Keratinocyte (primary cell): ENCODE measurements around the gene EGLN1. TPM values are rescaled to one million over a fixed set of nuclear protein-coding genes. Genes with fewer than 3 reads are reported as not detected.
A peak's percentile ranks its signal among the peaks of the same experiment; 100 is the strongest.

ENCODE experiments used
- DNase-seq: peaks from one replicate; pipeline ENCODE4 v3.0.0-alpha.2; 2011; ENCODE audit warnings: low read depth, missing footprints, low spot score
- FAIRE-seq: peaks from 2 replicates; lab custom pipeline; 2011; peaks lifted over from hg19 to GRCh38; lab: Jason Lieb, UNC
- H2AFZ ChIP-seq: 2 replicates; pipeline ENCODE4 v1.6.0; 2012; ENCODE audit warnings: low read length, control low read depth, inconsistent platforms; ENCODE audit not compliant: control insufficient read depth
- H3K27ac ChIP-seq: 2 replicates; pipeline ENCODE4 v1.5.1; 2011; ENCODE audit warnings: low read length; ENCODE audit not compliant: control insufficient read depth, insufficient read depth
- H3K27me3 ChIP-seq: 3 replicates; pipeline ENCODE4 v1.6.0; 2011; ENCODE audit warnings: low read length; ENCODE audit not compliant: control insufficient read depth, insufficient read depth; ENCODE audit errors: extremely low read depth
- H3K36me3 ChIP-seq, 2 experiments: 2 replicates in 1 of 2; 3 replicates in 1 of 2; pipeline ENCODE4 v1.5.1; 2011; ENCODE audit warnings: low read length in 2 of 2, mild to moderate bottlenecking in 1 of 2; ENCODE audit not compliant: control insufficient read depth in 2 of 2, insufficient read depth in 2 of 2; ENCODE audit errors: extremely low read depth in 1 of 2
- H3K4me1 ChIP-seq: 3 replicates; pipeline ENCODE4 v1.5.1; 2011; ENCODE audit warnings: low read length; ENCODE audit not compliant: control insufficient read depth, insufficient read depth; ENCODE audit errors: extremely low read depth
- H3K4me2 ChIP-seq: 3 replicates; pipeline ENCODE4 v1.6.0; 2011; ENCODE audit warnings: low read depth, low read length; ENCODE audit not compliant: control insufficient read depth, insufficient read depth; ENCODE audit errors: extremely low read depth
- H3K4me3 ChIP-seq, 3 experiments: fragments of 200-600 bp in 1 of 3; sonication (generic) in 1 of 3; 2 replicates in 2 of 3; 3 replicates in 1 of 3; pipeline ENCODE4 v1.5.1; 2011 to 2016; ENCODE audit warnings: low read length in 3 of 3, mild to moderate bottlenecking in 3 of 3, control low read depth in 2 of 3, inconsistent platforms in 1 of 3, low read depth in 1 of 3, mixed read lengths in 1 of 3, mixed run types in 1 of 3, moderate library complexity in 1 of 3; ENCODE audit not compliant: control insufficient read depth in 2 of 3, insufficient read depth in 2 of 3; ENCODE audit errors: extremely low read depth in 1 of 3
- H3K79me2 ChIP-seq: 2 replicates; pipeline ENCODE4 v1.6.0; 2012; ENCODE audit warnings: low read length; ENCODE audit not compliant: control insufficient read depth, insufficient read depth
- H3K9ac ChIP-seq: 3 replicates; pipeline ENCODE4 v1.6.0; 2011; ENCODE audit warnings: low read length; ENCODE audit not compliant: control insufficient read depth, insufficient read depth; ENCODE audit errors: extremely low read depth
- H3K9me1 ChIP-seq: 3 replicates; pipeline ENCODE4 v1.6.0; 2011; ENCODE audit warnings: low read length; ENCODE audit not compliant: control insufficient read depth, insufficient read depth; ENCODE audit errors: extremely low read depth
- H3K9me3 ChIP-seq: 2 replicates; pipeline ENCODE4 v1.5.1; 2012; ENCODE audit warnings: low read depth, low read length; ENCODE audit not compliant: control insufficient read depth
- H4K20me1 ChIP-seq: 3 replicates; pipeline ENCODE4 v1.6.0; 2011; ENCODE audit warnings: low read length; ENCODE audit not compliant: control insufficient read depth, insufficient read depth; ENCODE audit errors: extremely low read depth
- CTCF ChIP-seq, 3 experiments: IDR thresholded peaks in 1 of 3; conservative IDR thresholded peaks in 1 of 3; optimal IDR thresholded peaks in 1 of 3; 2 replicates in 2 of 3; 3 replicates in 1 of 3; pipeline versions ENCODE3 to v1.5.1; 2011; ENCODE audit warnings: low read length in 3 of 3, mild to moderate bottlenecking in 3 of 3, moderate library complexity in 2 of 3, control low read depth in 1 of 3, inconsistent platforms in 1 of 3; ENCODE audit not compliant: insufficient read depth in 2 of 3; ENCODE audit errors: extremely low read depth in 1 of 3
- EZH2 ChIP-seq: IDR thresholded peaks from one replicate; pipeline ENCODE4 v1.6.1; 2012; ENCODE audit warnings: inconsistent platforms, mild to moderate bottlenecking, low read length, moderate library complexity
- dilution Hi-C: fragments of 300-500 bp; cut with MboI; formaldehyde crosslinking; loops from one replicate; pipeline ENCODE4 v1.7.0; 2020; ENCODE audit warnings: low sequenced_read_pairs; ENCODE audit not compliant: extremely low pct_ligation_motif_present
- polyA plus RNA-seq, 5 experiments: library from polyadenylated mRNA; depleted of rRNA in 3 of 5; stranded (reverse) in 3 of 5; stranded (forward) in 1 of 5; unstranded in 1 of 5; fragments of >200 nt; gene quantifications; 1 replicate in 1 of 5; 2 replicates in 3 of 5; 3 replicates in 1 of 5; pipeline versions ENCODE4 v1.2.1 to v1.2.3, GENCODE V29; 2011 to 2012; ENCODE audit warnings: missing spikeins in 2 of 5, low read depth in 1 of 5, low replicate concordance in 1 of 5

The EGLN1 gene
- polyA plus RNA-seq, 1 donor (not counting 4 experiments of a cell fraction or from before 2014, with no cell fraction given), result 34.1 TPM

- Histone ChIP-seq H3K36me3 (peaks cover 0 to 5% of the 10 kb centered on the region in 2 experiments), H3K9me1 (no peaks in the 10 kb centered on the region), H3K27ac (no peak overlapping the region), H3K9ac (no peak overlapping the region), H4K20me1 (no peaks in the 10 kb centered on the region), H3K79me2 (peaks cover 51% of the 10 kb centered on the region), H3K4me2 (no peak overlapping the region), H2AFZ (no peak overlapping the region), H3K4me3 (no peak overlapping the region), H3K27me3 (no peaks in the 10 kb centered on the region), H3K9me3 (no peaks in the 10 kb centered on the region), H3K4me1 (peaks cover 53% of the 10 kb centered on the region)
- dilution Hi-C loops, result no loop called here
- no peak for DNase-seq
- TF ChIP-seq EZH2 (no peak), CTCF (optimal IDR thresholded peaks at IDR 0.05 in 1 of 3, IDR thresholded peaks at IDR 0.05 in 1 of 3, conservative IDR thresholded peaks at IDR 0.05 in 1 of 3; ENCODE audit: extremely low read depth in 1 of 3, insufficient read depth in 2 of 3, low read length in 3 of 3) (no peak)
- FAIRE-seq, result no peak
Measured at GRCh38 chr1:231392389-231393131, 29.5 kb downstream of the EGLN1 start.

GRCh38 chr1:231390071-231390470 lies 32.0 kb downstream of the EGLN1 start:
- FAIRE-seq (no peak), DNase-seq (no peak)
- TF ChIP-seq CTCF (optimal IDR thresholded peaks at IDR 0.05 in 1 of 3, IDR thresholded peaks at IDR 0.05 in 1 of 3, conservative IDR thresholded peaks at IDR 0.05 in 1 of 3; ENCODE audit: extremely low read depth in 1 of 3, insufficient read depth in 2 of 3, low read length in 3 of 3) (no peak), EZH2 (no peak)
- peaks cover 2% of the 10 kb centered on the region for H3K9me1 ChIP-seq
- H3K9me3 ChIP-seq, result no peaks in the 10 kb centered on the region
- peak overlapping the region; percentile 33 for H3K4me2 ChIP-seq
- peaks cover 65% of the 10 kb centered on the region for H3K79me2 ChIP-seq
- dilution Hi-C loops, result no loop called here
- peak overlapping the region in 1 of 3 experiments; percentile 2 for H3K4me3 ChIP-seq
- no peaks in the 10 kb centered on the region for H3K27me3 ChIP-seq
- H3K4me1 ChIP-seq, result peaks cover 44% of the 10 kb centered on the region
- H3K36me3 ChIP-seq, result peaks cover 0 to 5% of the 10 kb centered on the region in 2 experiments
- H3K27ac ChIP-seq, result peak overlapping the region; percentile 51
- H3K9ac ChIP-seq, result peak overlapping the region; percentile 33
- H4K20me1 ChIP-seq, result no peaks in the 10 kb centered on the region
- H2AFZ ChIP-seq, result no peak overlapping the region
